Skeletal muscle satellite cell (primary cell): ENCODE measurements around the gene EGR1. TPM values are rescaled to one million over a fixed set of nuclear protein-coding genes. Genes with fewer than 3 reads are reported as not detected.
"Not testable (repeated sequence)": the region's sequence is repeated elsewhere in the genome, so short reads cannot be mapped to it uniquely, and the experiment has no call there.

Experiments
- H3K27me3 ChIP-seq: 2 replicates; pipeline ENCODE4 v1.7.0; 2013; ENCODE audit warnings: low read length; ENCODE audit not compliant: control insufficient read depth, insufficient read depth
- H3K36me3 ChIP-seq: 2 replicates; pipeline ENCODE4 v1.7.0; 2013; ENCODE audit warnings: mild to moderate bottlenecking, control low read depth, low read length; ENCODE audit not compliant: insufficient read depth
- H3K4me1 ChIP-seq: 2 replicates; pipeline ENCODE4 v1.7.0; 2013; ENCODE audit warnings: low read length; ENCODE audit not compliant: control insufficient read depth, insufficient read depth
- H3K4me2 ChIP-seq: 2 replicates; pipeline ENCODE4 v1.7.0; 2013; ENCODE audit warnings: mild to moderate bottlenecking, low read length
- H3K4me3 ChIP-seq: 2 replicates; pipeline ENCODE4 v1.7.0; 2013; ENCODE audit warnings: low read length
- H3K9ac ChIP-seq: 2 replicates; pipeline ENCODE4 v1.7.0; 2013; ENCODE audit warnings: mild to moderate bottlenecking, low read depth, low read length, moderate library complexity
- H3K9me3 ChIP-seq: replicated peaks from 2 replicates; pipeline ENCODE4 v1.7.0; 2013; ENCODE audit warnings: mild to moderate bottlenecking, control low read depth, low read length
- small RNA-seq: library from RNA; depleted of rRNA; stranded (forward); fragments of <200 nt; gene quantifications from one replicate; pipeline ENCODE3, GENCODE V24; 2012

The EGR1 gene

DNA sequence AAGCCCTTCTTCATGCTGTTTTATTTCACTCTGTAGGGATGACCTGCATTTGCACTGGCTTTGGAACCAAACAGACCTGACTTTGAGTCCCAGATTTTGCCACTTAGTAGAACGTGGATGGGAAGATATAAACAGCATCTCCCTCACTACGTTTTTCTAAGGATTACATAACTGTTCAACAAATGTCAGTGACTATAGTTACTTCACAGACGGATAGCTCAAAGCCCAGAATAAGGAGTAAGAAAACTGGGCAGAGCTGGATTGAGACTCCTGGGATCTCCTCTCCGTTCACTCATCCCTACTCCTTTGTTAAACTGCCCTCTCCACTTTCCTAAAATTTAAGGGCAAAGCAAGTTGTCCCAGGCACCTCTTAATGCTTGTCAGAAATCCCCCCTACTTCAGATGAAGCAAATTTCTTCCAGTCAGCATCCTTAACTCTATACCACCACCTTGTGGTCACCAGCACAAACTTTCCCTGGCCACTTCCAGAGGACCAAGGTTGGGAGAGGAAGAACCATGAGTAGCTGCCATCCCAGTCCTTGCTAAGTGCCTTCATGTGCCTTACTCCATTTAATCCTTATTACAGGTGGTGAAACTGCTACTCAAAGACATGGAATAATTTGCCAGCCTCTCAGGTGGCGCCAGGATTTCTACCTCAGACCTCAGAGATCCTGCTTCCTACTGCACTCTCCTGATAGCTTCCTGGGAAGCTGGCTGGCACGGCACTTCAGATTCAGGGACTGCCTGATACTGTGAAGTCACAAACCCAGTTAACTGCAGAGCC is 38.4 kb downstream of the EGR1 start:
- H3K27me3 ChIP-seq: no peaks in the 10 kb centered on the region
- peaks cover 12% of the 10 kb centered on the region for H3K4me1 ChIP-seq
- peaks cover 36% of the 10 kb centered on the region for H3K36me3 ChIP-seq
- H3K9me3 ChIP-seq: no peaks in the 10 kb centered on the region
- no peak overlapping the region for H3K9ac ChIP-seq
- no peak overlapping the region for H3K4me2 ChIP-seq
- no peak overlapping the region for H3K4me3 ChIP-seq

DNA sequence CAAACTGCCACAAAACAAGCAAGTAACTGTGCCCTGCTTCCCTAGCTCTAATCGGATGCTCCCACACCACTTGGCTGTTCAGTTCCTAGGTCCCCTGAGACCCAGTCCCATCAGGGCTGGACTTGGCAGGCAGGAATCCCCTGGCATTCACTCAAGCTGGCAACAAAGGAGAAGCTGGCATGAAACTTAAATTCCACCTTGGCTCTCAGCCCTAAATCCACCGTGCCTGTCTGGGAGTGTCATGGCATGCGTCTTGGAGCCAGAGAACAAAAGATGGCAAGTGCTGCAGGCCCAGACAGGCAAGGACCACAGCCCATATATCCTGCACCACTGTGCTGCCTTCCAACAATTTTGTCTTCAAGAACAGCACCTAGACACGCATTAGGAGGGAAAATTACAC is 39.5 kb downstream of the EGR1 start:
- no peak overlapping the region for H3K9ac ChIP-seq
- no peak overlapping the region for H3K4me3 ChIP-seq

DNA sequence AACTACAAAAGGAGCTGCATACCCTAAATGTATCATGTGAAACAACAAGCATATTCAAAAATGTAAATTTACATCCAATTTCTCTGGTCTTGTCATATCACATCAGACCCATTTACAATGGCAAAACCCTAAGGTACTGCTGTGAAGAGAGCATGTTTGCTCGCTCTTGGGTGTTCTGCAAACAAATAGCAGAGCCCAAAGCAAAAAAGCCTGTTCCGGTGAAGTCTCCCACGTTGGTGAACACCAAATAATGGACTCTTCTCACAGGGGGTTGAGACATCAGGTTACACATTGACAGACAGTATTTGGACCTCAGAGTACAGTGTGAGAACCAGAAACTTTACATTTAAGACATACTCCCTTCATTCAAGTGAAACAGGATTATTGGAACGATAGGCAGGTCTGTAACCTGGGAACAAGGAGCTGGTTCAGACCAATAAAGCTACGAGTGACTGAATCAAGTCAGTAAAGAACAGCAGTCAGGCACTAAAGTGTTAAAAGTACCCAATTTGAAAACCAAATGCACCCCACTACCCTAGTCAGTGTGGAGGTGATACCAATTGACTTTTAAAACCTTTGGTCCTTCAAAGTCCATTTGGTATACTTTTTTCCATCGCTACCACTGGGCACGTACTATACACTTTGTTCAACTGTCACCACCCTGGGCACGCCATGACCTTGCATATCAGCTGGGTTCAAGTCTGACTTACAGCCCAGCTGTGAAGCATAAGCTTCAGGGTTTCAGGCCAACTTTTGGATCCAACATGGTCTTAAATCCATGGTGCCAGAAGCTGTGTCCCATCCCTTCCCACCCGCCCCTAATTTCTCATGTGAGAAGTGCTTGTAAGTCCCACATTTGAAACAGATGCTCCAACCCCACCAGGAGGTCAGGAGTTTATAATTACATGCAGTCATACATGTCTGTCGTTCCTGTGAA is 41.4 kb downstream of the EGR1 start:
- Histone ChIP-seq H3K9ac (no peak overlapping the region), H3K9me3 (no peaks in the 10 kb centered on the region), H3K4me3 (no peak overlapping the region), H3K36me3 (peaks cover 62% of the 10 kb centered on the region), H3K4me2 (no peak overlapping the region), H3K27me3 (no peaks in the 10 kb centered on the region), H3K4me1 (peaks cover 12% of the 10 kb centered on the region)

More for the DNA sequence above, 39.5 kb downstream of the EGR1 start:
- Histone ChIP-seq H3K9me3 (no peaks in the 10 kb centered on the region), H3K4me1 (peaks cover 12% of the 10 kb centered on the region), H3K27me3 (no peaks in the 10 kb centered on the region), H3K36me3 (peaks cover 44% of the 10 kb centered on the region), H3K4me2 (no peak overlapping the region)

DNA sequence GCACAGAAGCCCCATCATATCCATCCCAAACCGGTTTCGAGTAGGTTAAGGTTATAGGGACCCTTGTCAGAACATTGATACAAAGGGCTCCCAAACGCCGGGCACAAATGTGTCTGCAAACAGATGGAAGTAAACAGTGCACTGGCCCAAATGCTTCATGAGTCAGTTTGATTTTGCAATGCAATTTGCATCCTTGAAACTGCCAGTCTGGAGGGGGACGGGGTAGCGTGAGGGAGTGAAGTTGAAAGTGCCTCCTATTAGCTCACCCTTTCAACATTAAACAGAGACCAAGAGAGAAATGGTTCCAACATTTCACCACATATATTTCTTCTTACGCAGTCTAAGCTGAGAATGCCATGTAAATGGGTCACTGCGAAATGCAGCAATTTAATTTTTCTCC is 42.2 kb downstream of the EGR1 start:
- H3K4me1 ChIP-seq, H3K4me2 ChIP-seq, H3K9ac ChIP-seq, H3K27me3 ChIP-seq, H3K4me3 ChIP-seq, H3K9me3 ChIP-seq: not testable (repeated sequence)
- peaks cover 68% of the 10 kb centered on the region for H3K36me3 ChIP-seq

- H3K4me3 ChIP-seq: no peak overlapping the region
- no peak overlapping the region for H3K9ac ChIP-seq
- H3K27me3 ChIP-seq: no peaks in the 10 kb centered on the region
- peaks cover 4% of the 10 kb centered on the region for H3K4me1 ChIP-seq
- H3K9me3 ChIP-seq: no peaks in the 10 kb centered on the region
- H3K4me2 ChIP-seq: no peak overlapping the region
- peaks cover 82% of the 10 kb centered on the region for H3K36me3 ChIP-seq
These were observed 43.7 kb downstream of the EGR1 start for GRCh38 chr5:138508958-138509357.

DNA sequence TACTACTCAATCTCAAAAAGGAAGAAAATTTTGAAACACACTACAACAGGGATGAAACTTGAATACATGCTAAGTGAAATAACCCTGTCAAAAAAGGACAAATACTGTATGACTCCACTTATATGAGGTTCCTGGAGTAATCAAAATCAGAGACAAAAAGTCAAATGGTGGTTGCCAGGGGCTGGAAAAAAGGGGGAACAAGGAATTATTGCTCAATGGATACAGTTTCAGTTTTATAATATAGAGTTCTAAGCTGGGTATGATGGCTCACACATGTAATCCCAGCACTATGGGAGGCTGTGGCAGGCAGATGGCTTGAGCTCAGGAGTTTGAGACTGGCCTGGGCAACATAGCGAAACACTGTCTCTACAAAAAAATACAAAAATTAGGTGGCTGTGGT is 48.7 kb downstream of the EGR1 start:
- H3K9me3 ChIP-seq: no peaks in the 10 kb centered on the region

DNA sequence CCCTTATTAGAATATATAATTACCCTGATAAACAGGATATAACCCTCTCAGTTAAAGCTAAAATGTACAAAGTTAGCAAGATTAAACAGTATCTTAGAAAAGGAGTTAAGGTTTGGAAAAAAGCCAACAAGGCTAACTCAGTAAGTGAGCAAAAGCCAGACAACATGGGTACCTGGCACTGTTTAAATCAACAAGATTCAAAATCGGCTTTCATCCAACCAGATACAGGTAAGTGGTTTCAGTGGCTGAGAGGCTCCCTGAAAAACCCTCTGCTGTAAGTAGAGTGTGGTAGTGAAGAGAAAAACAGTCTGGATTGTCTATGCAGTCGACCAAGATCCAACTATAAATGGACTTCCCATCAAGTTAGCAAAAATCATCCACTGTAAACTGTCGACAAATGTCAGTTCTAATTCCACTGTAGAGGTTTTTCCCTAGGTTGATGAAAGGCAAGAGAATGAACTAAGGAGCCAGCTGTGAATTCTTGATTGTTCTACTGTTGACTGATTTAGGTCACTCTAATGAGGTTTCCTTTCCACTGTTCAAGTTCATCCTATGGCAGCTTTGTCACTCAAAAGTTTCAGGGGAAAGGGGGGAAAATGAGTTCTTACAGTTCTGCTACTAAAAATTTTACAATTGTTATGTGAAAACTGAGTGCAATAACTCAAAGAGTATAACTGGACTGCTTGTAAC is 50.4 kb downstream of the EGR1 start:
- no peaks in the 10 kb centered on the region for H3K9me3 ChIP-seq
- no peak overlapping the region for H3K4me3 ChIP-seq
- H3K36me3 ChIP-seq: peaks cover 83% of the 10 kb centered on the region
- no peak overlapping the region for H3K9ac ChIP-seq
- no peak overlapping the region for H3K4me2 ChIP-seq
- H3K4me1 ChIP-seq: peaks cover 5% of the 10 kb centered on the region
- H3K27me3 ChIP-seq: no peaks in the 10 kb centered on the region

More for the DNA sequence above, 48.7 kb downstream of the EGR1 start:
- no peak overlapping the region for H3K4me2 ChIP-seq
- H3K36me3 ChIP-seq: peaks cover 91% of the 10 kb centered on the region
- no peak overlapping the region for H3K9ac ChIP-seq
- no peak overlapping the region for H3K4me3 ChIP-seq
- H3K4me1 ChIP-seq: peaks cover 5% of the 10 kb centered on the region
- no peaks in the 10 kb centered on the region for H3K27me3 ChIP-seq

GRCh38 chr5:138517437-138517836 is 52.2 kb downstream of the EGR1 start:
- H3K9ac ChIP-seq: no peak overlapping the region
- H3K4me3 ChIP-seq: no peak overlapping the region
- H3K4me2 ChIP-seq: no peak overlapping the region
- no peaks in the 10 kb centered on the region for H3K27me3 ChIP-seq
- peaks cover 5% of the 10 kb centered on the region for H3K4me1 ChIP-seq
- H3K36me3 ChIP-seq: peaks cover 72% of the 10 kb centered on the region
- H3K9me3 ChIP-seq: no peaks in the 10 kb centered on the region

Small RNAs within 50 kb of the gene (small RNA-seq; reads per million reads assigned to genes)
- not detected for gene AC113403.1
